ENCODE data around the gene GREM2.

DNA sequence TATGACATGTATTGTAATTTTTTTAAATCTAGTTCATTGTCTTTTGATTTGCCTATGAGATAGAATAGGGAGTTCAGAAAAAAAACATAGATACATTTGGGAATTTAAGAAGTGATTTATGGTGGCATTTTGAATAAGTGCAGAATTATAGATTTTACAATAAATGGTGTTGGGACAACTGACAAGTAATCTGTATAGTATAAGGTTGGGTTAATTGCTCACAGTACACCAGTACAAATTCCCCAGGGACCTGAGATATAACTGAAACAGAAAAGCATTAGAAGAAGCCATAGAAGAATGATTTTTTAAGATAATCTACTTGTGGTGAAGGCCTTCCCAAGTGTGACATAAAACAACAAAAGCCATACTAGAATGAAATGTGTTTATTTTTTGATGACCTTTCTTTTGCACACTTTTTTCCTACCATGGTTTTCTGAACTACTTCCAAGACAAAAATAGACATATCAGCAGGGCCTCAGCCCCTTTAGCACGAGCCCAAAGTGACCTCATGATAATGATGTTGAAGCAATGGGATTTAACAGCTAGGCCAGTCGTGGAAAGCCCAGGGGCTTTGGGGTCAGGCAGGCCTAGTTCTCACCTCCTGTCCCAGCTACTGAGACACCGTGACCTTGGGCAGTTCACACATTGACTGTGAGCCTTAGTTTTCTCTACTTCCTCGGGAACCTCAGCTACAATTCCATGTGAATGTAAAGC lies 87.4 kb downstream of the GREM2 start:
- TF ChIP-seq, protein P1, sequence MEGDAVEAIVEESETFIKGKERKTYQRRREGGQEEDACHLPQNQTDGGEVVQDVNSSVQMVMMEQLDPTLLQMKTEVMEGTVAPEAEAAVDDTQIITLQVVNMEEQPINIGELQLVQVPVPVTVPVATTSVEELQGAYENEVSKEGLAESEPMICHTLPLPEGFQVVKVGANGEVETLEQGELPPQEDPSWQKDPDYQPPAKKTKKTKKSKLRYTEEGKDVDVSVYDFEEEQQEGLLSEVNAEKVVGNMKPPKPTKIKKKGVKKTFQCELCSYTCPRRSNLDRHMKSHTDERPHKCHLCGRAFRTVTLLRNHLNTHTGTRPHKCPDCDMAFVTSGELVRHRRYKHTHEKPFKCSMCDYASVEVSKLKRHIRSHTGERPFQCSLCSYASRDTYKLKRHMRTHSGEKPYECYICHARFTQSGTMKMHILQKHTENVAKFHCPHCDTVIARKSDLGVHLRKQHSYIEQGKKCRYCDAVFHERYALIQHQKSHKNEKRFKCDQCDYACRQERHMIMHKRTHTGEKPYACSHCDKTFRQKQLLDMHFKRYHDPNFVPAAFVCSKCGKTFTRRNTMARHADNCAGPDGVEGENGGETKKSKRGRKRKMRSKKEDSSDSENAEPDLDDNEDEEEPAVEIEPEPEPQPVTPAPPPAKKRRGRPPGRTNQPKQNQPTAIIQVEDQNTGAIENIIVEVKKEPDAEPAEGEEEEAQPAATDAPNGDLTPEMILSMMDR (IDR thresholded peaks at IDR 0.05), result no peak
- TF ChIP-seq, protein P2, sequence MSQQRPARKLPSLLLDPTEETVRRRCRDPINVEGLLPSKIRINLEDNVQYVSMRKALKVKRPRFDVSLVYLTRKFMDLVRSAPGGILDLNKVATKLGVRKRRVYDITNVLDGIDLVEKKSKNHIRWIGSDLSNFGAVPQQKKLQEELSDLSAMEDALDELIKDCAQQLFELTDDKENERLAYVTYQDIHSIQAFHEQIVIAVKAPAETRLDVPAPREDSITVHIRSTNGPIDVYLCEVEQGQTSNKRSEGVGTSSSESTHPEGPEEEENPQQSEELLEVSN (IDR thresholded peaks at IDR 0.05; ENCODE audit: borderline replicate concordance, low read depth), result no peak
- no peak for TF ChIP-seq ESRRA (IDR thresholded peaks at IDR 0.05; ENCODE audit: borderline replicate concordance, low read length)
- TF ChIP-seq RFX5 (IDR thresholded peaks at IDR 0.05), result no peak
- TF ChIP-seq MAZ (IDR thresholded peaks at IDR 0.05; ENCODE audit: borderline replicate concordance, low read depth, low read length), result no peak
- TF ChIP-seq POLR2A (IDR thresholded peaks at IDR 0.05; ENCODE audit: low read length), result no peak
- TF ChIP-seq, protein P3, sequence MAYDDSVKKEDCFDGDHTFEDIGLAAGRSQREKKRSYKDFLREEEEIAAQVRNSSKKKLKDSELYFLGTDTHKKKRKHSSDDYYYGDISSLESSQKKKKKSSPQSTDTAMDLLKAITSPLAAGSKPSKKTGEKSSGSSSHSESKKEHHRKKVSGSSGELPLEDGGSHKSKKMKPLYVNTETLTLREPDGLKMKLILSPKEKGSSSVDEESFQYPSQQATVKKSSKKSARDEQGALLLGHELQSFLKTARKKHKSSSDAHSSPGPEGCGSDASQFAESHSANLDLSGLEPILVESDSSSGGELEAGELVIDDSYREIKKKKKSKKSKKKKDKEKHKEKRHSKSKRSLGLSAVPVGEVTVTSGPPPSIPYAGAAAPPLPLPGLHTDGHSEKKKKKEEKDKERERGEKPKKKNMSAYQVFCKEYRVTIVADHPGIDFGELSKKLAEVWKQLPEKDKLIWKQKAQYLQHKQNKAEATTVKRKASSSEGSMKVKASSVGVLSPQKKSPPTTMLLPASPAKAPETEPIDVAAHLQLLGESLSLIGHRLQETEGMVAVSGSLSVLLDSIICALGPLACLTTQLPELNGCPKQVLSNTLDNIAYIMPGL (CRISPR knock-in tag; IDR thresholded peaks at IDR 0.05; ENCODE audit: borderline replicate concordance), result no peak
- no peak for TF ChIP-seq GATA3 (IDR thresholded peaks at IDR 0.05; ENCODE audit: borderline replicate concordance)
- no peak for TF ChIP-seq HOXB13 (CRISPR knock-in tag; IDR thresholded peaks at IDR 0.05; ENCODE audit: low read depth)
- TF ChIP-seq SMC3 (IDR thresholded peaks at IDR 0.05), result no peak

Measured in A549 (cell line).